Esophagus squamous epithelium (tissue), 5 donors: ENCODE measurements around the gene B3GNT2. TPM values are rescaled to one million over a fixed set of nuclear protein-coding genes. Genes with fewer than 3 reads are reported as not detected.

Experiments
- DNase-seq: peaks from one replicate; lab custom pipeline; 2025; lab: John Stamatoyannopoulos, UW
- H3K27ac ChIP-seq, 4 donors: fragments of 200-600 bp; sonication (generic); one replicate each; pipeline ENCODE4 v1.5.1; 2016 to 2019; ENCODE audit warnings: mild to moderate bottlenecking in 1 of 4
- H3K27me3 ChIP-seq, 4 donors: fragments of 200-600 bp; sonication (generic); 1 replicate in 3 of 4; 2 replicates in 1 of 4; pipeline versions ENCODE4 v1.5.1 to v1.6.0; 2017 to 2021; ENCODE audit warnings: antibody characterized with exemption in 1 of 4
- H3K36me3 ChIP-seq, 3 donors: fragments of 200-600 bp; sonication (generic); one replicate each; pipeline ENCODE4 v1.5.1; 2016 to 2019
- H3K4me1 ChIP-seq, 3 donors: fragments of 200-600 bp; sonication (generic); one replicate each; pipeline ENCODE4 v1.5.1; 2017 to 2019
- H3K4me3 ChIP-seq, 4 donors: fragments of 200-600 bp; sonication (generic); 1 replicate in 3 of 4; 2 replicates in 1 of 4; pipeline ENCODE4 v1.5.1; 2016 to 2019; ENCODE audit warnings: mild to moderate bottlenecking in 2 of 4, moderate library complexity in 1 of 4
- H3K9me3 ChIP-seq, 3 donors: fragments of 200-600 bp; sonication (generic); one replicate each; pipeline ENCODE4 v1.5.1; 2016 to 2019
- CTCF ChIP-seq, 6 experiments: fragments of 450-650 bp in 4 of 6; fragments of 200-600 bp in 2 of 6; sonication (generic) in 2 of 6; IDR thresholded peaks; one replicate each; pipeline ENCODE4 v1.5.1; 2016 to 2019; ENCODE audit warnings: antibody characterized with exemption in 6 of 6, mild to moderate bottlenecking in 4 of 6, moderate library complexity in 4 of 6
- POLR2A ChIP-seq, 4 donors: fragments of 450-650 bp; IDR thresholded peaks; one replicate each; pipeline ENCODE4 v1.6.1; 2017; ENCODE audit warnings: antibody characterized with exemption in 4 of 4, mild to moderate bottlenecking in 4 of 4, moderate library complexity in 3 of 4
- WGBS, 2 donors: methylation state at CpG; one replicate each; pipeline ENCODE4 v1.1.5; 2018; 5-methylcytosine and 5-hydroxymethylcytosine counted together
- intact Hi-C: fragments of 100-400 bp; cut with DNase I; formaldehyde crosslinking; loops from one replicate; pipeline ENCODE4 v1.15.0; 2022
- total RNA-seq, 4 donors: library from RNA; depleted of rRNA; stranded (reverse); fragments of >200 nt; gene quantifications; one replicate each; pipeline ENCODE4 v1.1.0, GENCODE V29; 2016
- donor health status: DM: yes; HTN: yes; CAD: no.

The B3GNT2 gene
- total RNA-seq, 4 donors from 2014 or later: 22.3 to 41.9 (median 33.5) TPM

GRCh38 chr2:62185475-62186155 is 10.3 kb upstream of the B3GNT2 start:
- Histone ChIP-seq H3K4me1 (no peaks in the 10 kb centered on the region), H3K9me3 (no peaks in the 10 kb centered on the region), H3K36me3 (no peaks in the 10 kb centered on the region), H3K27ac (no peak overlapping the region), H3K27me3 (no peaks in the 10 kb centered on the region), H3K4me3 (no peak overlapping the region)
- TF ChIP-seq CTCF (IDR thresholded peaks at IDR 0.05) (no peak), POLR2A (IDR thresholded peaks at IDR 0.05) (no peak)
- intact Hi-C loops: loop anchor here (10.0 kb wide), 1 partner anchor 219 kb away; no protein-coding TSS in a partner anchor
- DNase-seq: no peak
- 87 to 89% methylated on average over 11 of the region's 15 CpGs for WGBS, 2 donors

GRCh38 chr2:62186156-62186905 is 9.6 kb upstream of the B3GNT2 start:
- WGBS, 2 donors: 68 to 71% methylated on average over 4 of the region's 4 CpGs
- no peak for DNase-seq
- TF ChIP-seq POLR2A (IDR thresholded peaks at IDR 0.05) (no peak), CTCF (IDR thresholded peaks at IDR 0.05) (no peak)
- intact Hi-C loops: loop anchor here (10.0 kb wide), 1 partner anchor 218 kb away; no protein-coding TSS in a partner anchor
- Histone ChIP-seq H3K9me3 (no peaks in the 10 kb centered on the region), H3K27me3 (no peaks in the 10 kb centered on the region), H3K4me1 (no peaks in the 10 kb centered on the region), H3K36me3 (no peaks in the 10 kb centered on the region), H3K4me3 (no peak overlapping the region), H3K27ac (no peak overlapping the region)

- WGBS, 2 donors: 70 to 79% methylated on average over 7 to 9 of the region's 9 CpGs
- H3K36me3 ChIP-seq: no peaks in the 10 kb centered on the region
- H3K4me1 ChIP-seq: no peaks in the 10 kb centered on the region
- TF ChIP-seq POLR2A (IDR thresholded peaks at IDR 0.05): no peak
- TF ChIP-seq CTCF (IDR thresholded peaks at IDR 0.05): no peak
- no peaks in the 10 kb centered on the region for H3K9me3 ChIP-seq
- intact Hi-C loops: loop anchor here (10.0 kb wide), 1 partner anchor 218 kb away; no protein-coding TSS in a partner anchor
- no peak overlapping the region for H3K27ac ChIP-seq
- H3K27me3 ChIP-seq: no peaks in the 10 kb centered on the region
- no peak overlapping the region for H3K4me3 ChIP-seq
- DNase-seq: no peak
Observed at GRCh38 chr2:62187246-62187645, 8.7 kb upstream of the B3GNT2 start.

- Histone ChIP-seq H3K27ac (no peak overlapping the region), H3K4me1 (no peaks in the 10 kb centered on the region), H3K9me3 (no peaks in the 10 kb centered on the region), H3K36me3 (no peaks in the 10 kb centered on the region), H3K4me3 (no peak overlapping the region), H3K27me3 (no peaks in the 10 kb centered on the region)
- TF ChIP-seq POLR2A (IDR thresholded peaks at IDR 0.05): no peak
- no peak for TF ChIP-seq CTCF (IDR thresholded peaks at IDR 0.05)
- DNase-seq: no peak
- intact Hi-C loops: loop anchor here (10.0 kb wide), 1 partner anchor 216 kb away; no protein-coding TSS in a partner anchor
- whole genome bisulfite sequencing, 2 donors: 90 to 95% methylated on average over 3 of the region's 3 CpGs
Observed at GRCh38 chr2:62188416-62188815, 7.5 kb upstream of the B3GNT2 start.

- H3K36me3 ChIP-seq: no peaks in the 10 kb centered on the region
- no peaks in the 10 kb centered on the region for H3K27me3 ChIP-seq
- DNase-seq: no peak
- H3K27ac ChIP-seq: no peak overlapping the region
- TF ChIP-seq CTCF (IDR thresholded peaks at IDR 0.05) (no peak), POLR2A (IDR thresholded peaks at IDR 0.05) (no peak)
- intact Hi-C loops: loop anchor here (10.0 kb wide), 1 partner anchor 216 kb away; no protein-coding TSS in a partner anchor
- WGBS, 2 donors: 87 to 91% methylated on average over 5 of the region's 5 CpGs
- no peaks in the 10 kb centered on the region for H3K4me1 ChIP-seq
- no peak overlapping the region for H3K4me3 ChIP-seq
- H3K9me3 ChIP-seq: no peaks in the 10 kb centered on the region
Observed at GRCh38 chr2:62189196-62189595, 6.7 kb upstream of the B3GNT2 start.
